Suprapubic skin (tissue), 4 donors: Measurements from ENCODE around the gene PTGIS. TPM values are rescaled to one million over a fixed set of nuclear protein-coding genes. Genes with fewer than 3 reads are reported as not detected.

Experiments
- DNase-seq, 2 donors: peaks; one replicate each; pipeline ENCODE4 v3.0.0-alpha.2; 2019; ENCODE audit warnings: low spot score in 2 of 2
- H3K27ac ChIP-seq: fragments of 200-600 bp; sonication (generic); one replicate; pipeline ENCODE4 v1.5.1; 2019
- H3K27me3 ChIP-seq: fragments of 200-600 bp; sonication (generic); one replicate; pipeline ENCODE4 v1.5.1; 2019
- H3K36me3 ChIP-seq: fragments of 200-600 bp; sonication (generic); one replicate; pipeline ENCODE4 v1.5.1; 2019
- H3K4me1 ChIP-seq: fragments of 200-600 bp; sonication (generic); one replicate; pipeline ENCODE4 v1.5.1; 2019
- H3K4me3 ChIP-seq: fragments of 200-600 bp; sonication (generic); one replicate; pipeline ENCODE4 v1.5.1; 2019; ENCODE audit warnings: mild to moderate bottlenecking
- H3K9me3 ChIP-seq: fragments of 200-600 bp; sonication (generic); one replicate; pipeline ENCODE4 v1.5.1; 2019
- CTCF ChIP-seq, 2 donors: fragments of 200-600 bp in 1 of 2; fragments of 450-650 bp in 1 of 2; sonication (generic) in 1 of 2; IDR thresholded peaks; one replicate each; pipeline ENCODE4 v1.5.1; 2016 to 2019; ENCODE audit warnings: antibody characterized with exemption in 2 of 2, mild to moderate bottlenecking in 1 of 2, moderate library complexity in 1 of 2
- EP300 ChIP-seq: sonication (generic); formaldehyde crosslinking; IDR thresholded peaks from one replicate; pipeline ENCODE4 v1.6.1; 2017; ENCODE audit warnings: antibody characterized with exemption
- POLR2A ChIP-seq, 2 donors: fragments of 450-650 bp; IDR thresholded peaks; one replicate each; pipeline ENCODE4 v1.6.1; 2017; ENCODE audit warnings: antibody characterized with exemption in 2 of 2, mild to moderate bottlenecking in 2 of 2, moderate library complexity in 2 of 2
- POLR2AphosphoS5 ChIP-seq, 3 donors: sonication (generic); formaldehyde crosslinking; IDR thresholded peaks; one replicate each; pipeline ENCODE4 v1.6.1; 2017; ENCODE audit warnings: antibody characterized with exemption in 3 of 3
- WGBS: methylation state at CpG from one replicate; pipeline ENCODE4 v1.1.5; 2018; 5-methylcytosine and 5-hydroxymethylcytosine counted together
- total RNA-seq, 4 donors: library from RNA; depleted of rRNA; stranded (reverse); fragments of >200 nt; gene quantifications; one replicate each; pipeline ENCODE4 v1.1.0, GENCODE V29; 2016

The PTGIS gene
- total RNA-seq, 4 donors from 2014 or later = 4.3 to 14.4 (median 7.0) TPM

DNA sequence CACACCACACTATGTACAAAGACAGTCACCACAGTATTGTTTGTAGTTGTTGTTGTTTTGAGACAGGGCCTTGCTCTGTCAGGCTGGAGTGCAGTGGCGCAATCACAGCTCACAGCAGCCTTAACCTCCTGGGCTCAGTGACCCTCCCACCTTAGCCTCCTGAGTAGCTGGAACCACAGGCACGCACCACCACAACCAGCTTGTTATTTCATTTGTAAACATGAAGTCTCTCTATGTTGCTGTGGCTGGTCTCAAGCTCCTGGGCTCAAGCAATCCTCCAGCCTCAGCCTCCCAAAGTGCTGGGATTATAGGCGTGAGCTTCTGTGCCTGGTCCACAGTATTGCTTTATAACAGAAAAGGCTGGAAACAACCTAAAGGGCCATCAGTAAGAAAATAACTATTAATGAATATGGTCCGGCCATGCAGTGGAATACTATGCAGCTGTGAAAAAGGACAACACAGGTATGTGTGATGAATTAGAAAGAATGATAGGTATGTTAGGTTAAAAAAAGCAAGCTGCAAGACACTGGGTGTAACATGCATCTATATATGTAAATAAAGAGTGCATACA, 30.0 kb upstream of the PTGIS start:
- H3K36me3 ChIP-seq = no peaks in the 10 kb centered on the region
- no peak overlapping the region for H3K4me3 ChIP-seq
- 93% methylated on average over 4 of the region's 4 CpGs for WGBS
- H3K27me3 ChIP-seq = no peaks in the 10 kb centered on the region
- DNase-seq = no peak
- peaks cover 13% of the 10 kb centered on the region for H3K4me1 ChIP-seq
- TF ChIP-seq EP300 = no peak
- TF ChIP-seq POLR2AphosphoS5 (IDR thresholded peaks at IDR 0.05) = no peak
- TF ChIP-seq CTCF (IDR thresholded peaks at IDR 0.05) = no peak
- TF ChIP-seq POLR2A (IDR thresholded peaks at IDR 0.05) = no peak
- no peaks in the 10 kb centered on the region for H3K9me3 ChIP-seq
- H3K27ac ChIP-seq = no peak overlapping the region

DNA sequence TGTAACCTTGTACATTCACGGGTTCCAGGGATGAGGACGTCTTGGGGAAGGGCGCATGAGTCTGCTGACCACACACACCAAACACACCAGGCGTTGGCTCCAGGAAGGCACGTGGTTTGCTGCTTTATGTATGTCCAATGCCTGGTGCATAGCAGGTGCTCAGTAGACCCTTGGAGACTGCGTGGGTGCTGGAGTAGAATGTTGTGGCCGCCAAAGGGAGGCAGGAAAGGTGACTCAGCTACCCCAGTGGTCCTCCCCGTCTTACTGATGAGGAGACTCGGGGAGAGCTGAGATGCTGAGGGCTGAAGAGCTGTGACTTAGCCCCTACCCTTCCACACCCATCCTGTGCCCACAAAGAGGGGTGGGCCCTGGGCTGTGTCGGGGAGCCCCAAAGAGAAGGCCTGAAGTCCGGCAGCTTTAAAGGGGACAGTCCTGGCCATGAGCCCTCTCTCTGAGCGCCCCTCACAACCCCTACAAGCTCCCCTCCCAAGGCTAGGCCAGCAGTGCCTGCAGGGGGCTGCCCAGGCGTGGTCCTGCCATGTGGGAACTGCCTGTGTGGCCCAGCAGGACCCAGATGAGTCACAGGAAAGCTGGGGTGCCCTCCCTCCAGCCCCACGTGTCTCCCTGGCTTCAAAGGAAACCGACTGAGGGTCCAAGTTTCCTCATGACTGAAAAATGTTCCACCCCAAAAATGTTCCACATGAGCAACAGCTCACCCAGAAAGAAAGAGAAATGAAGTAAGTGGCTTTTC, 28.0 kb upstream of the PTGIS start:
- WGBS = 75% methylated on average over 11 of the region's 15 CpGs
- H3K9me3 ChIP-seq = no peaks in the 10 kb centered on the region
- DNase-seq = no peak
- peak overlapping the region; percentile 51 for H3K27ac ChIP-seq
- H3K27me3 ChIP-seq = no peaks in the 10 kb centered on the region
- TF ChIP-seq POLR2AphosphoS5 (IDR thresholded peaks at IDR 0.05) = peak in 2 of 3 donors; percentile 26 to 43
- TF ChIP-seq CTCF (IDR thresholded peaks at IDR 0.05) = no peak
- peaks cover 14% of the 10 kb centered on the region for H3K4me1 ChIP-seq
- H3K4me3 ChIP-seq = no peak overlapping the region
- no peaks in the 10 kb centered on the region for H3K36me3 ChIP-seq

DNA sequence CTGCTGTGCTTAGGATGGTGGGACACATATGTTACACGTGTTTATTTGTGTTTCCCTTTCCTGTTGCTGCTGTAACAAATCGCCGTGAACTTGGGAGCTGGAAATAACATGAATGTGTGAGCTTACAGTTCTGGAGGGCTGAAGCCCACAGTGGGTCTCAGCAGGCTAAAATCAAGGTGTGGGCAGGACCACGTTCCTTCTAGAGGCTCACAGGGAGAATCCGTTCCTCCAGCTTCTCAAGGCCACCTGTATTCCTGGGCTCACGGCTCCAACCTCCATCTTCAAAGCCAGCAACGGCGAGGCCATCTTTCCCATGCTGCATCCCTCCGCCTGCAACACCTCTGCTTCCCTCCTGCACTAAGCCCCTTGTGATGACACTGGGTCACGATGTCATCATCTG, 27.4 kb upstream of the PTGIS start:
- TF ChIP-seq POLR2A (IDR thresholded peaks at IDR 0.05) = no peak
- no peak for TF ChIP-seq POLR2AphosphoS5 (IDR thresholded peaks at IDR 0.05)
- TF ChIP-seq CTCF (IDR thresholded peaks at IDR 0.05) = no peak
- TF ChIP-seq EP300 = no peak
- Histone ChIP-seq H3K36me3 (no peaks in the 10 kb centered on the region), H3K27ac (peak overlapping the region; percentile 51), H3K27me3 (no peaks in the 10 kb centered on the region), H3K9me3 (no peaks in the 10 kb centered on the region), H3K4me1 (peaks cover 15% of the 10 kb centered on the region), H3K4me3 (no peak overlapping the region)
- WGBS = 83% methylated on average over 9 of the region's 10 CpGs
- no peak for DNase-seq

- Histone ChIP-seq H3K36me3 (no peaks in the 10 kb centered on the region), H3K4me3 (no peak overlapping the region), H3K4me1 (peaks cover 15% of the 10 kb centered on the region), H3K27me3 (no peaks in the 10 kb centered on the region), H3K27ac (peak overlapping the region; percentile 37), H3K9me3 (no peaks in the 10 kb centered on the region)
- over 99% methylated on average over 5 of the region's 6 CpGs for WGBS
- no peak for DNase-seq
- TF ChIP-seq POLR2A (IDR thresholded peaks at IDR 0.05) = no peak
- TF ChIP-seq POLR2AphosphoS5 (IDR thresholded peaks at IDR 0.05) = no peak
- no peak for TF ChIP-seq EP300
- TF ChIP-seq CTCF (IDR thresholded peaks at IDR 0.05) = no peak
These were observed 27.0 kb upstream of the PTGIS start for GRCh38 chr20:49594931-49595315.

DNA sequence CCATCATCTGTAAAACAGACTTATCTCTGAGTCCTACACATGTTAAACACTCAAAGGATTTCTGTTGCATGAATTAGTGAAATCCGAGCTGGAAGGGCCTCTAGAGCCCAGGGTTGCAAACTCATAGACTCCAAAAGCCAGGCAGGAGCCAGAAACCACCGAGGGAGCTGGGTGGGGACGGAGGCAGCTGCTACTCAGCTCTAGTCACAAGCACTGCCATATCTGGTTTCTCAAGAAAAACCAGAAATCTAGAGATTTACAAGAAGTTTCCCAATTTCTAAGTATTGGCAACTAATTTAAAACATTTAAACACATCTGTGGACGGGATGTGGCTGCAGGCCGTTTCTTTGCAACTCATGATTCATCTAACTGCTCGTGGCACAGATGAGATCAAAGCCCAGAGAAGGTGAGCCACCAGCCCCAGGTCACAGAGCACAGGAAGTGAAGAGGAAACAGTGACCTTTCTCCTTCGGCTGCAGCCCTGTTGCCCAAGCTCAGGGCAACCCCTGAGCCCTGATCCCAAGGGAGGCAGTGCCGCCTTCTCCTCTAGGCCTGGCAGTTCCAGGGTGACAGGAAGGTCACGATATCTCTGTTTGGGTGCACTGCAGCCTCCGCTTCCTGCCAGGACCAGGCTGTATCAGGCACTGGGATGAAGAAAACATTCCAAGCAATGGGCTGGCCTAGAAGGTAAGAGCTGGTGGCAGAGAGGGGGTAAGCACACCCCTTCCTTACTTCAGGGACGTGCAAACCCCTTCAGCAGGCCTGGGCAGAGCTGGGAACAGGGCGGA, 26.4 kb upstream of the PTGIS start:
- TF ChIP-seq POLR2AphosphoS5 (IDR thresholded peaks at IDR 0.05) (peak in 2 of 3 donors; percentile 27 to 28), POLR2A (IDR thresholded peaks at IDR 0.05) (no peak)
- Histone ChIP-seq H3K4me1 (peaks cover 15% of the 10 kb centered on the region), H3K9me3 (no peaks in the 10 kb centered on the region), H3K27me3 (no peaks in the 10 kb centered on the region), H3K4me3 (no peak overlapping the region), H3K27ac (peak overlapping the region; percentile 50), H3K36me3 (no peaks in the 10 kb centered on the region)
- 42% methylated on average over 12 of the region's 12 CpGs for WGBS
- DNase-seq = peak in 1 of 2 donors; percentile 87
